Type B pancreatic cell (in vitro differentiated cells): Measurements from ENCODE around the gene TMPRSS15. TPM values are rescaled to one million over a fixed set of nuclear protein-coding genes. Genes with fewer than 3 reads are reported as not detected.

ENCODE experiments used
- DNase-seq: peaks from one replicate; pipeline ENCODE4 v3.0.0; 2021; ENCODE audit warnings: mixed read lengths; ENCODE audit not compliant: unreplicated experiment; ENCODE audit errors: extremely low spot score
- H3K27ac Mint-ChIP-seq: 2 replicates; pipeline ENCODE4 v1.8.0; 2021; ENCODE audit warnings: mild to moderate bottlenecking, mixed read lengths
- H3K27me3 Mint-ChIP-seq: 2 replicates; pipeline ENCODE4 v1.8.0; 2021; ENCODE audit warnings: mixed read lengths
- H3K36me3 Mint-ChIP-seq: 2 replicates; pipeline ENCODE4 v1.8.0; 2021; ENCODE audit warnings: mixed read lengths
- H3K4me1 Mint-ChIP-seq: one replicate; pipeline ENCODE4 v1.8.0; 2021; ENCODE audit warnings: mixed read lengths; ENCODE audit not compliant: unreplicated experiment
- H3K4me3 Mint-ChIP-seq: 2 replicates; pipeline ENCODE4 v1.8.0; 2021; ENCODE audit warnings: mild to moderate bottlenecking, mixed read lengths
- H3K9me3 Mint-ChIP-seq: 2 replicates; pipeline ENCODE4 v1.8.0; 2021; ENCODE audit warnings: mixed read lengths
- total RNA-seq: library from RNA; stranded (reverse); gene quantifications from 2 replicates; pipeline ENCODE4 v1.2.1, GENCODE V29; 2021; ENCODE audit warnings: low replicate concordance
- TF ChIP-seq, protein P1 (sequence below): fragments of 200-600 bp; sonication (generic); conservative IDR thresholded peaks from 2 replicates; pipeline ENCODE4 v1.5.0; 2021; ENCODE audit warnings: antibody characterized with exemption, mild to moderate bottlenecking

TMPRSS15 gene
- total RNA-seq, 1 donor from 2014 or later: 4.1 TPM

DNA sequence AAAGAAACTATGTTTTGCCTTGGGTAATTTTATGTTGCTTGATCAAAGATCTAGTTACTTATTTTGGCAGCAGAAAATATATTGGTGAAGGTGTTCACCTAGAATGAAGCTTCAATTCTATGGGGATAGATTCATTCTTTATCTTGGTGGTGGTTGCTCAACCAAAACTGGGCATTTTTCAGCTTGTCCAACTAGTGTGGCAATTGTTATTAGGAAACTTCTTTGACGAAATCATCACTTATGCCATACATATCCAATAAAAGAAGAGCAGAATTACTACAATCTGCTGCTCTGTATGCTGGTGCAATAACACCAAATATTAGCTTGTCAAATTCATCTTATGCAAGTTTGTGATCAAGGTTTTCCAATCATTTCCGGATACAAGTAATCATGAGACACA lies 26.8 kb upstream of the TMPRSS15 start:
- Mint-ChIP-seq H3K4me3 (no peak overlapping the region), H3K27me3 (no peaks in the 10 kb centered on the region), H3K4me1 (no peaks in the 10 kb centered on the region), H3K36me3 (no peaks in the 10 kb centered on the region), H3K9me3 (no peaks in the 10 kb centered on the region), H3K27ac (no peak overlapping the region)
- DNase-seq: no peak
- TF ChIP-seq, protein P1, sequence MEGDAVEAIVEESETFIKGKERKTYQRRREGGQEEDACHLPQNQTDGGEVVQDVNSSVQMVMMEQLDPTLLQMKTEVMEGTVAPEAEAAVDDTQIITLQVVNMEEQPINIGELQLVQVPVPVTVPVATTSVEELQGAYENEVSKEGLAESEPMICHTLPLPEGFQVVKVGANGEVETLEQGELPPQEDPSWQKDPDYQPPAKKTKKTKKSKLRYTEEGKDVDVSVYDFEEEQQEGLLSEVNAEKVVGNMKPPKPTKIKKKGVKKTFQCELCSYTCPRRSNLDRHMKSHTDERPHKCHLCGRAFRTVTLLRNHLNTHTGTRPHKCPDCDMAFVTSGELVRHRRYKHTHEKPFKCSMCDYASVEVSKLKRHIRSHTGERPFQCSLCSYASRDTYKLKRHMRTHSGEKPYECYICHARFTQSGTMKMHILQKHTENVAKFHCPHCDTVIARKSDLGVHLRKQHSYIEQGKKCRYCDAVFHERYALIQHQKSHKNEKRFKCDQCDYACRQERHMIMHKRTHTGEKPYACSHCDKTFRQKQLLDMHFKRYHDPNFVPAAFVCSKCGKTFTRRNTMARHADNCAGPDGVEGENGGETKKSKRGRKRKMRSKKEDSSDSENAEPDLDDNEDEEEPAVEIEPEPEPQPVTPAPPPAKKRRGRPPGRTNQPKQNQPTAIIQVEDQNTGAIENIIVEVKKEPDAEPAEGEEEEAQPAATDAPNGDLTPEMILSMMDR: no peak

DNA sequence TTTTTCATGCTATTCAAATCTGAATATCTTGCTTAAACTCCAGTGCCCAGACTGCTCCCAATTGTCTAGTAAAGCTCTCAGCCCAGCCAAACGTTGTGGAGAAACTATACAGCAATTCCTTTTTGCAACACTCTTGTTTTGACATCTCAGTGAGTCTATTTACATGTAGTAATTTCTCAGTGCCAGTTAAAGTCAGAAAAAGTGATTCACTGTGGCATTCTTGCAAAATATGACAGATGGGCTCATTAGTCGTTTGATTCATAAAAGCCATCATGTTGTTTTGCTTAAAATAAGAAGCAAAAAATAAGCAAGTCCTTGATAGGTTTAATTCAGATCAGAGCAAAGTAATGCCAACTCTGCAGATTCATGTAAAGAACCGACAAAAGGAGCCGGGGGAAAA lies 20.7 kb upstream of the TMPRSS15 start:
- no peak overlapping the region for H3K27ac Mint-ChIP-seq
- TF ChIP-seq, protein P1: no peak
- H3K4me3 Mint-ChIP-seq: no peak overlapping the region
- no peaks in the 10 kb centered on the region for H3K27me3 Mint-ChIP-seq
- no peak for DNase-seq
- H3K36me3 Mint-ChIP-seq: no peaks in the 10 kb centered on the region
- H3K9me3 Mint-ChIP-seq: no peaks in the 10 kb centered on the region
- H3K4me1 Mint-ChIP-seq: no peaks in the 10 kb centered on the region

DNA sequence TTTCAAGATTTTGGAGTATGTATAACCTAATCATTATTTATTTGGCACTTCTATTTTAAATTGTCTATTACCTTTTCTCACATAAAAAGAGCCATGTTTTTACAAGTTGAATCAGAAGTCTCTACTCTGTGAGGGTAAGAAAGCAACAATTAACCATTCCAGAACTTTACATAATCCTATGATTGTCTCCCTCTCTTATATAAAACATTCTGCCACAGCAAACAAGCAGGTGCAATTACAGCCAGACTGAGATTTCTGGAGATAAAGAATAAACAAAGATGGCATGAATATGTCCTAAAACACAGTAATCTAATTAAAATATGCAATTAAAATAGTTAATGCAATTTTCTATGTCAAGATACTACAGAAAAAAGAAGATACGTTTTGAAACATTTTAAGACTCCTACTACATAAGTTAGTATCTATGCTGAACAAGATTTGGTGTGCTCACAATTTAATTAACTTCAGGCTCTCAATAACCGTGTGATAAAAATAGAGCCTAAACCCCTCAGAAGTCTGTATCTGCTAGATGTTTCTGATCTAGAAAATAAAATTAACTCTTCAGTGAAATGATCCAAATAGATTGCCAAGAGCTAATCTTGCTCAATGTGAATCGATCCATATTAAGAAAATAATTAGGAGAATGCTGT lies 13.7 kb upstream of the TMPRSS15 start:
- Mint-ChIP-seq H3K4me3 (no peak overlapping the region), H3K27ac (no peak overlapping the region), H3K9me3 (no peaks in the 10 kb centered on the region), H3K27me3 (no peaks in the 10 kb centered on the region), H3K36me3 (no peaks in the 10 kb centered on the region), H3K4me1 (peaks cover 2% of the 10 kb centered on the region)
- TF ChIP-seq, protein P1: no peak
- no peak for DNase-seq

DNA sequence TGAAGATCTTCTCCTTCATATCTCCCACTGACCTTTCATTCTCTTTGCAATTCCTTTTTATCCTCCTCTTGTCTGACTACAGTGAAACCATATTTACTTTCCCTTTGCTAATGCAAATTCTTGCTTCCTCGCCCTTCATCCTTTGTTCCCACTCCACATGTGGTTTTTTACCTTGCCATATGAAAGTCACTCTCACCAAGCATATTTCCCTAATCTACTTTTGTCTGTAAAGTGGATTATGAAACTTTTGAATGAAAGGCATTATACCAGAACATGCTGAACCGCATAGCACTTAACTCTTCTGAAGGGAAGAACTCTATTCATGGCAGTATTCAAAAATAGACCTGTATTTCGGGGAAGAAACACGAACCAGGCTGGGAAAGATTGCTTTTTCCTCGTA lies 8.0 kb upstream of the TMPRSS15 start:
- H3K4me3 Mint-ChIP-seq: no peak overlapping the region
- TF ChIP-seq, protein P1: no peak
- H3K4me1 Mint-ChIP-seq: peaks cover 12% of the 10 kb centered on the region
- no peaks in the 10 kb centered on the region for H3K36me3 Mint-ChIP-seq
- DNase-seq: no peak
- H3K27me3 Mint-ChIP-seq: peaks cover 3% of the 10 kb centered on the region
- no peaks in the 10 kb centered on the region for H3K9me3 Mint-ChIP-seq
- no peak overlapping the region for H3K27ac Mint-ChIP-seq

DNA sequence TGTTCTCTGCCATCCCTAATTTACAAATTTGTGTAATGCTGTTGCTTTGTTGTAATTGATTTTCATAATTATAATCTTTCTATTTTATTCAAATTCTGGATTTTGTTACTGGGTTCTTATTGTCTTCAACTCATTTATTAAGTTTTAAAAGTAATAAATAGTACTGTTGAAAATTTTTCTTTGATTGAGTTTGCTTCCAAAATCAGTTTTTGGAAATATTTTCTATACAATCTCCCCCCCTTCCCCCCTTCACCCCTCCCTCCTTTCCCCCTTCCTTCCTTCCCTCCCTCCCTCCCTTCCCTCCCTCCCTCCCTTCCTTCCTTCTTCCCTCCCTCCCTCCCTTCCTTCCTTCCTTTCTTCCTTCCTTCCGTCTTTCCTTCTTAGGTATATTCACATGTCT lies 6.0 kb upstream of the TMPRSS15 start:
- no peak overlapping the region for H3K4me3 Mint-ChIP-seq
- no peak overlapping the region for H3K27ac Mint-ChIP-seq
- H3K4me1 Mint-ChIP-seq: peaks cover 12% of the 10 kb centered on the region

More for the DNA sequence above, 6.0 kb upstream of the TMPRSS15 start:
- H3K36me3 Mint-ChIP-seq: no peaks in the 10 kb centered on the region
- no peak for DNase-seq
- TF ChIP-seq, protein P1: no peak
- H3K9me3 Mint-ChIP-seq: no peaks in the 10 kb centered on the region
- peaks cover 3% of the 10 kb centered on the region for H3K27me3 Mint-ChIP-seq
